Mesenchymal stem cell (in vitro differentiated cells and primary cell): ENCODE results near the gene SETD3.

Experiments used
- DNase-seq: peaks from one replicate; pipeline ENCODE4 v3.0.0-alpha.2; 2013
- H2AFZ ChIP-seq: one replicate; pipeline ENCODE4 v1.6.1; 2013; ENCODE audit warnings: low read depth, mild to moderate bottlenecking, control low read depth, inconsistent platforms, low read length, moderate library complexity
- H2AK5ac ChIP-seq: 2 replicates; pipeline ENCODE4 v1.6.1; 2013; ENCODE audit warnings: low read length, moderate library complexity, mild to moderate bottlenecking, inconsistent platforms; ENCODE audit not compliant: severe bottlenecking
- H2BK120ac ChIP-seq: one replicate; pipeline ENCODE4 v1.6.1; 2013; ENCODE audit warnings: low read depth, mild to moderate bottlenecking, inconsistent platforms, low read length, moderate library complexity
- H2BK12ac ChIP-seq, 2 experiments: one replicate each; pipeline ENCODE4 v1.6.1; 2013; ENCODE audit warnings: inconsistent platforms in 2 of 2, low read length in 2 of 2, mild to moderate bottlenecking in 2 of 2, moderate library complexity in 2 of 2, control low read depth in 1 of 2
- H2BK15ac ChIP-seq: one replicate; pipeline ENCODE4 v1.6.1; 2013; ENCODE audit warnings: mild to moderate bottlenecking, low read depth, inconsistent platforms; ENCODE audit not compliant: poor library complexity, severe bottlenecking
- H2BK5ac ChIP-seq: 2 replicates; pipeline ENCODE4 v1.6.1; 2013; ENCODE audit warnings: low read depth, mild to moderate bottlenecking, low read length, control low read depth, inconsistent platforms; ENCODE audit not compliant: poor library complexity, severe bottlenecking
- H3K14ac ChIP-seq, 2 experiments: one replicate each; pipeline ENCODE4 v1.6.1; 2013; ENCODE audit warnings: inconsistent platforms in 2 of 2, low read length in 2 of 2, control low read depth in 1 of 2, mild to moderate bottlenecking in 1 of 2, moderate library complexity in 1 of 2
- H3K18ac ChIP-seq, 2 experiments: one replicate each; pipeline ENCODE4 v1.6.1; 2013; ENCODE audit warnings: inconsistent platforms in 2 of 2, low read length in 2 of 2, control low read depth in 1 of 2, low read depth in 1 of 2, mild to moderate bottlenecking in 1 of 2
- H3K23ac ChIP-seq, 2 experiments: one replicate each; pipeline ENCODE4 v1.6.1; 2013; ENCODE audit warnings: inconsistent platforms in 2 of 2, low read length in 2 of 2, mild to moderate bottlenecking in 2 of 2, moderate library complexity in 2 of 2, control low read depth in 1 of 2
- H3K27ac ChIP-seq: 2 replicates; pipeline ENCODE4 v1.5.1; 2013; ENCODE audit warnings: mild to moderate bottlenecking, moderate library complexity, low read length, control low read depth, inconsistent platforms; ENCODE audit not compliant: poor library complexity, severe bottlenecking
- H3K27me3 ChIP-seq, 2 experiments: 2 replicates each; pipeline versions ENCODE4 v1.6.1 to v1.7.0; 2013; ENCODE audit warnings: low read length in 2 of 2, mild to moderate bottlenecking in 2 of 2, moderate library complexity in 2 of 2, control low read depth in 1 of 2, inconsistent platforms in 1 of 2; ENCODE audit not compliant: control insufficient read depth in 1 of 2, insufficient read depth in 1 of 2
- H3K36me3 ChIP-seq, 2 experiments: 2 replicates each; pipeline versions ENCODE4 v1.6.1 to v1.7.0; 2013; ENCODE audit warnings: low read length in 2 of 2, control low read depth in 1 of 2, inconsistent platforms in 1 of 2, low read depth in 1 of 2, mild to moderate bottlenecking in 1 of 2; ENCODE audit not compliant: insufficient read depth in 2 of 2, control insufficient read depth in 1 of 2
- H3K4ac ChIP-seq, 2 experiments: one replicate each; pipeline ENCODE4 v1.6.1; 2013; ENCODE audit warnings: inconsistent platforms in 2 of 2, low read length in 2 of 2, mild to moderate bottlenecking in 2 of 2, moderate library complexity in 2 of 2, control low read depth in 1 of 2, low read depth in 1 of 2
- H3K4me1 ChIP-seq: 2 replicates; pipeline ENCODE4 v1.6.1; 2013; ENCODE audit warnings: low read depth, low read length, control low read depth; ENCODE audit not compliant: control insufficient read depth, insufficient read depth
- H3K4me2 ChIP-seq: 2 replicates; pipeline ENCODE4 v1.6.1; 2013; ENCODE audit warnings: low read length, mild to moderate bottlenecking, inconsistent platforms; ENCODE audit not compliant: poor library complexity, severe bottlenecking
- H3K4me3 ChIP-seq, 2 experiments: 2 replicates each; pipeline versions ENCODE4 v1.5.1 to v1.7.0; 2013; ENCODE audit warnings: low read length in 2 of 2, mild to moderate bottlenecking in 2 of 2, control low read depth in 1 of 2, low read depth in 1 of 2; ENCODE audit not compliant: insufficient read depth in 1 of 2
- H3K79me1 ChIP-seq: replicated peaks from 2 replicates; pipeline ENCODE4 v1.6.1; 2013; ENCODE audit warnings: mild to moderate bottlenecking, control low read depth, low read length, inconsistent platforms; ENCODE audit not compliant: poor library complexity, severe bottlenecking
- H3K9ac ChIP-seq: 2 replicates; pipeline ENCODE4 v1.7.0; 2013; ENCODE audit warnings: mild to moderate bottlenecking, low read length, moderate library complexity
- H3K9me3 ChIP-seq: 2 replicates; pipeline ENCODE4 v1.7.0; 2013; ENCODE audit warnings: mild to moderate bottlenecking, low read length; ENCODE audit not compliant: control insufficient read depth
- H4K8ac ChIP-seq: one replicate; pipeline ENCODE4 v1.6.1; 2013; ENCODE audit warnings: inconsistent platforms, mild to moderate bottlenecking, low read length, moderate library complexity
- H4K91ac ChIP-seq: one replicate; pipeline ENCODE4 v1.6.1; 2013; ENCODE audit warnings: mild to moderate bottlenecking, low read length, inconsistent platforms
- WGBS: methylation state at CpG from one replicate; pipeline ENCODE4 v1.1.7; 2013; ENCODE audit warnings: mixed read lengths; 5-methylcytosine and 5-hydroxymethylcytosine counted together

The SETD3 gene

DNA sequence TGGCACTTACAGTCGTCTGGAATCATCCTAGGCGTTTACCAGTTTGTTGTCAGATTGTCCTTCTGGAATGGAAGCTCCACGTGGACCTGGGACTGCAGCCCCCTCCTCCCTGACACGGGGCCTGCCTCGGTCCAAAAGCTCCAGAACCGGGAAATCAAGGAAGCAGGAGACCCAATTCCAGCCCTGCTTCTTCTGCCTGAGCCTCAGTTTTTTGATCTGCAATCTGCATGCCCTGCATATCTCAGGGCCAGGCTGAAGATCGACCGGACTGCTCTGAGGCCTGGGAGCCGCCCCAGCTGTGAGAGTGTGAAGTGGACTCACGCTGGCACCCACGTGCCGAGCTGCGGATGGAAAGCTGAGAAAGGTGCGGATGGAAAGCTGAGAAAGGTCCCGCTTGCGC lies 98.6 kb downstream of the SETD3 start:
- Histone ChIP-seq H4K8ac (no peak overlapping the region), H2BK120ac (no peak overlapping the region), H2BK15ac (no peak overlapping the region), H2BK12ac (no peak overlapping the region), H4K91ac (no peak overlapping the region), H3K36me3 (no peaks in the 10 kb centered on the region), H3K23ac (no peak overlapping the region), H3K79me1 (no peaks in the 10 kb centered on the region), H3K9me3 (peaks cover 4% of the 10 kb centered on the region), H2AFZ (no peak overlapping the region), H2AK5ac (no peak overlapping the region), H3K27me3 (peaks cover 23 to 64% of the 10 kb centered on the region in 2 experiments), H3K4me1 (peaks cover 12% of the 10 kb centered on the region), H3K18ac (no peak overlapping the region), H3K4me3 (peak overlapping the region in 1 of 2 experiments; percentile 44), H3K4me2 (no peak overlapping the region), H2BK5ac (no peak overlapping the region), H3K9ac (no peak overlapping the region), H3K4ac (no peak overlapping the region), H3K14ac (no peak overlapping the region), H3K27ac (no peak overlapping the region)
- no peak for DNase-seq
- WGBS = 82% methylated on average over 16 of the region's 16 CpGs

DNA sequence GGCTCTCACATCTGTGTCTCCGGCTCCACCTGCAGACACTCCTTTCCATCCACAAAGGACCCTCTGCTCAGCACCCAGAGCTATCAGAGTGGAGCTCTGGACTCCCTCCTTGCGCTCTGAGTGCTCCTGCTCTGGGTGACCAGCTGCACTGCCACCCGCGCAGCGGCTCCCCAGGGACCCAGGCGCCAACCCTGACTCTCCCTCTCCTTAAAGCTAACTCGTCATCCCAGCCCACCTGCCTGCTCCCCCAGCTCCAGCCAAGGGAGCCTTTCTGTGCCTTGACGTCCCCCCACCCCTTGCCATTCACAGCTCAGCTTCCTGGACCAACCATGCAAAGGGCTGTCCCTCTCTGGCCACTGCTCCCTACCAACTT lies 99.0 kb downstream of the SETD3 start:
- Histone ChIP-seq H2AK5ac (no peak overlapping the region), H2BK15ac (no peak overlapping the region)
- WGBS = 86% methylated on average over 7 of the region's 8 CpGs

DNA sequence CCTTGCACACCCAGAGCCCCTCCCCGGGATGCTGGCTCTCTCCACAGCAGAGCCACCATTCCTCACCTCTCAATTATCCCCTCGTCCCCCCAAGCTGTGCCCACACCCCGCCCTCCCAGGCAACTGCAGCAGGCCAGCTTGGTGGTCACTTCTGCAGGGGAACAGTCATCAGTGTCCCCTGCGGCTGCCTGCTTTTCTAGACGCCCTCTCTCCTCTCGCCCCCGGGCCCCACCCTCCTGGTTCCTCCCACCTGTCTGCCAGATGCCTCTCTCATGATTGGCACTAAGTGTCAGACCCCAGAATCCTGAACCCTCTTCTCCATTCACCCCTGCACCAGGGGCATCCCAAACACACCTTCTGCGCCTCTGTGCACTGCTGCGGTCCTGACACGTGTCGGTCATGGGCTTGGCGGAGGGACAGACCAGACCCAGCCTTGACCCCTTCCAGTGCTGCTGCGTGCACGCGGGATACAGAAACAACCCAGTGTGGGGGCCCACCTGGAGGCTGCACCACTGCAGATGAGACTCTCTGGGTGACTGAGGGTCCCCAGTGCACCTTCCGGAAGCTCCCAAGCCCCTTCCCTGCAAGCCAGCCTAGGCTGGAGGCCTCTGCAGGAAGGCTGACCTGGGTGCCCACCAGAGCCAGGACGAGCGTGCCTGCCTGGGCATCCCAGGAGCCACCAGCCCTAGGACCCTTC lies 99.5 kb downstream of the SETD3 start:
- Histone ChIP-seq H2BK12ac (no peak overlapping the region), H3K9me3 (peaks cover 4% of the 10 kb centered on the region)

More for the DNA sequence above, 99.0 kb downstream of the SETD3 start:
- H3K4ac ChIP-seq = no peak overlapping the region
- H2AFZ ChIP-seq = no peak overlapping the region
- H3K9me3 ChIP-seq = peaks cover 4% of the 10 kb centered on the region
- H2BK5ac ChIP-seq = no peak overlapping the region
- no peak overlapping the region for H3K4me3 ChIP-seq
- no peak overlapping the region for H3K4me2 ChIP-seq
- peak overlapping the region; percentile 5 for H4K8ac ChIP-seq
- no peaks in the 10 kb centered on the region for H3K79me1 ChIP-seq
- no peaks in the 10 kb centered on the region for H3K36me3 ChIP-seq
- H4K91ac ChIP-seq = no peak overlapping the region
- no peak overlapping the region for H3K9ac ChIP-seq
- peaks cover 21 to 62% of the 10 kb centered on the region in 2 experiments for H3K27me3 ChIP-seq
- H3K27ac ChIP-seq = no peak overlapping the region
- no peak overlapping the region for H3K23ac ChIP-seq
- no peak for DNase-seq
- H2BK120ac ChIP-seq = no peak overlapping the region
- peak overlapping the region in 1 of 2 experiments; percentile 19 for H3K14ac ChIP-seq
- H2BK12ac ChIP-seq = no peak overlapping the region
- H3K4me1 ChIP-seq = peaks cover 12% of the 10 kb centered on the region
- H3K18ac ChIP-seq = no peak overlapping the region

DNA sequence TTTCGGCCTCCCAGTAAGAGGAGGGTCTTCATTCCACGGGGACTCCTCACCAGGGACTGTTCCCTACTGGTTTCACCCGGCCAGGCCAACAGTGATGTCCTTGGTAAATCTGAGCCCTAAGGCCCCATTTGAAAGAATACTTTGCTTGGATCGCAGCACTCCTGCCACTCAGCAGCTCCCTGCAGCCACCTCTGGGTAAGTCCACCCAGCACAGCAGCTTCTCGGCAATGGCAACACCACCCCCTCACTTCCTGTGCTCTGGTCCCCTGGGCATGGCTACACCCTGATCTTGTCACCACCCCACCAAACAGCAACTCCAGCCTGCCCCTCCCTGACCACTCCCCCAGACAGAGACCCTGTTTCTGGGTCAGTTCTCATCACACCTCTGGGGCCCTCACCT lies 100.3 kb downstream of the SETD3 start:
- no peak overlapping the region for H3K18ac ChIP-seq
- 65% methylated on average over 5 of the region's 5 CpGs for WGBS
- no peak overlapping the region for H2BK120ac ChIP-seq
- no peak overlapping the region for H2AFZ ChIP-seq
- H2BK12ac ChIP-seq = no peak overlapping the region
- no peak overlapping the region for H4K91ac ChIP-seq
- no peak overlapping the region for H3K23ac ChIP-seq
- H3K36me3 ChIP-seq = no peaks in the 10 kb centered on the region
- no peak overlapping the region for H2AK5ac ChIP-seq
- H2BK5ac ChIP-seq = no peak overlapping the region
- peak overlapping the region; percentile 80 for H2BK15ac ChIP-seq
- no peak overlapping the region for H3K4ac ChIP-seq
- H3K4me2 ChIP-seq = no peak overlapping the region
- no peak overlapping the region for H3K9ac ChIP-seq
- H3K79me1 ChIP-seq = no peaks in the 10 kb centered on the region
- no peak overlapping the region for H3K4me3 ChIP-seq
- H3K14ac ChIP-seq = no peak overlapping the region
- no peak for DNase-seq
- H4K8ac ChIP-seq = no peak overlapping the region
- H3K27me3 ChIP-seq = peaks cover 11 to 49% of the 10 kb centered on the region in 2 experiments
- H3K4me1 ChIP-seq = peaks cover 12% of the 10 kb centered on the region
- H3K27ac ChIP-seq = no peak overlapping the region
- H3K9me3 ChIP-seq = peaks cover 2% of the 10 kb centered on the region

More for the DNA sequence above, 99.5 kb downstream of the SETD3 start:
- Histone ChIP-seq H3K79me1 (no peaks in the 10 kb centered on the region), H3K18ac (no peak overlapping the region), H2AFZ (no peak overlapping the region), H3K27ac (no peak overlapping the region), H3K4ac (no peak overlapping the region), H3K4me1 (peaks cover 12% of the 10 kb centered on the region), H3K4me3 (no peak overlapping the region), H3K23ac (no peak overlapping the region), H3K4me2 (no peak overlapping the region), H4K91ac (no peak overlapping the region), H3K9ac (no peak overlapping the region), H3K27me3 (peaks cover 16 to 56% of the 10 kb centered on the region in 2 experiments), H2BK15ac (no peak overlapping the region), H2BK120ac (no peak overlapping the region), H2AK5ac (no peak overlapping the region), H3K14ac (no peak overlapping the region), H2BK5ac (no peak overlapping the region), H3K36me3 (no peaks in the 10 kb centered on the region), H4K8ac (no peak overlapping the region)
- WGBS = 86% methylated on average over 18 of the region's 18 CpGs
- DNase-seq = no peak
